Measurements from ENCODE around the gene ZNF784.

Gene ZNF784

DNA sequence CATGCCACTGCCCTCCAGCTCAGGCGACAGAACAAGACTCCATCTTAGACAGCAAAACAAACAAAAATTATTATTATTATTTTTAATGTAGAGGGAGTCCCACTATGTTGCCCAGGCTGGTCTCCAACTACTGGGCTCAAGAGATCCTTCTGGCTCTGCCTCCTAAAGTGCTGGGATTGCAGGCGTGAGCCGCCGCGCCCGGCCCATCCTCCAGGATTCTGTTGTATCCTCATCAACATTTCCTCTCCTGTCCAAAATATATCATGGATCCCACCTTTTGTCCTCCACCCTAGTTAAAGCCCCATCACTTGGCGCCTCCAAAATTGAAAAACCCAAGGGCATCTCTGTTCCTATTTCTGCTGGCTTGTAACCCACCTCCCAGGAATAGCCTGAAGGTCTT, 1.2 kb downstream of the ZNF784 start:
- no peak overlapping the region for H3K56ac ChIP-seq (ENCODE audit: low read length)
- no peak overlapping the region for H4K8ac ChIP-seq (ENCODE audit: low read depth, low read length)
- H2BK5ac ChIP-seq (ENCODE audit: low read length): no peak overlapping the region
- no peak overlapping the region for H4K5ac ChIP-seq (ENCODE audit: low read length)
- no peak overlapping the region for H2BK120ac ChIP-seq (ENCODE audit: low read depth, low read length)
- H3K79me2 ChIP-seq (ENCODE audit: control insufficient read depth, insufficient read depth, low read length): no peaks in the 10 kb centered on the region
- H2BK15ac ChIP-seq (replicated peaks; ENCODE audit: low read depth): no peak overlapping the region
- H3K36me3 ChIP-seq (ENCODE audit: control insufficient read depth, insufficient read depth, low read length): no peaks in the 10 kb centered on the region
- no peaks in the 10 kb centered on the region for H3K4me1 ChIP-seq (ENCODE audit: control insufficient read depth, low read depth, low read length)
- no peak overlapping the region for H3K18ac ChIP-seq (ENCODE audit: low read length)
- DNase-seq: no peak
- no peaks in the 10 kb centered on the region for H3K27me3 ChIP-seq (ENCODE audit: insufficient read depth, low read length, poor library complexity)
- H3K4ac ChIP-seq (ENCODE audit: low read depth, low read length): no peak overlapping the region
- H2AK5ac ChIP-seq (ENCODE audit: low read length): no peak overlapping the region
- no peak overlapping the region for H3K4me3 ChIP-seq (ENCODE audit: low read length)
- H3K4me2 ChIP-seq (ENCODE audit: low read length): no peak overlapping the region
- no CpG with 5 or more reads among the region's 7 CpGs for WGBS (ENCODE audit: extremely low coverage, insufficient coverage, low lambda C conversion rate)
- H3K23ac ChIP-seq (ENCODE audit: low read length): no peak overlapping the region
- H3K79me1 ChIP-seq (ENCODE audit: low read length): peaks cover 3% of the 10 kb centered on the region
- no peak overlapping the region for H3K27ac ChIP-seq (ENCODE audit: low read depth, low read length)
- H3K9ac ChIP-seq (ENCODE audit: low read length): no peak overlapping the region

DNA sequence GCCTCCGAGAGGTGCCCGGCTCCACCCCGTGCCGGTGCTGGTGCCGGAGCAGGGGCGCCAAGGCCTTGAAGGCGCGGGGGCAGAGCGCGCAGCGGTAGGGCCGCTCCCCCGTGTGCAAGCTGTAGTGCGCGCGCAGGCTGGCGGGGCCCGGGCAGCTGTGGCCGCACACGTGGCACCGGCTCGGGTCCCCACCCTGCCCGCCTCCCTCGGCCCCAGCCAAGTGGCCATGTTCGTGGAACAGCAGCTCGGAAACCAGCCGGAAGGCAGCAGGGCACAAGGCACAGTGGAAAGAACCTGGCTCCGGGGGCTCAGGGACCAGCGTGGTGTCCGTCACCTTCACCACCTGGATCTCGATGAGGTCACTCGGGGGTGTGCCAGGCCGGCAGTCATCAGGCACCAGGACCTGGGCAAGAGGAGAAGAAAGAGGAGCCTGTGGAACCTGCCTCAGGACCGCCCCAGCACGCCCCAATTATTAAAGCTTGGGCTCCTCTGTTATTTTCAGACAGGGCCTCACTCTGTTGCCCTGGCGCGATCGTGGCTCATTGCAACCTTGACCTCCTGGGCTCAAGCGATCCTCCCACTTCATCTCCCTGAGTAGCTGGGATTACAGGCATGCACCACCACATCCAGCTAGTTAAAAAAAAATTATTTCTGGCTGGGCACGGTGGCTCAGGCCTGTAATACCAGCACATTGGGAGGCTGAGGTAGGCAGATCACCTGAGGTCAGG, 2.0 kb downstream of the ZNF784 start:
- no peak overlapping the region for H4K8ac ChIP-seq (ENCODE audit: low read depth, low read length)
- no peaks in the 10 kb centered on the region for H3K4me1 ChIP-seq (ENCODE audit: control insufficient read depth, low read depth, low read length)
- H4K5ac ChIP-seq (ENCODE audit: low read length): no peak overlapping the region
- no peak overlapping the region for H3K23ac ChIP-seq (ENCODE audit: low read length)
- H3K4me2 ChIP-seq (ENCODE audit: low read length): no peak overlapping the region
- WGBS (ENCODE audit: extremely low coverage, insufficient coverage, low lambda C conversion rate): no CpG with 5 or more reads among the region's 40 CpGs
- no peak overlapping the region for H3K18ac ChIP-seq (ENCODE audit: low read length)
- H3K4me3 ChIP-seq (ENCODE audit: low read length): no peak overlapping the region
- H2AK5ac ChIP-seq (ENCODE audit: low read length): no peak overlapping the region
- H3K27ac ChIP-seq (ENCODE audit: low read depth, low read length): no peak overlapping the region
- no peak for DNase-seq
- H3K79me2 ChIP-seq (ENCODE audit: control insufficient read depth, insufficient read depth, low read length): no peaks in the 10 kb centered on the region
- no peak overlapping the region for H3K4ac ChIP-seq (ENCODE audit: low read depth, low read length)
- peaks cover 3% of the 10 kb centered on the region for H3K79me1 ChIP-seq (ENCODE audit: low read length)
- H3K56ac ChIP-seq (ENCODE audit: low read length): no peak overlapping the region
- H2BK5ac ChIP-seq (ENCODE audit: low read length): no peak overlapping the region
- peaks cover 1% of the 10 kb centered on the region for H3K36me3 ChIP-seq (ENCODE audit: control insufficient read depth, insufficient read depth, low read length)
- H2BK120ac ChIP-seq (ENCODE audit: low read depth, low read length): no peak overlapping the region
- H2BK15ac ChIP-seq (replicated peaks; ENCODE audit: low read depth): no peak overlapping the region
- H3K27me3 ChIP-seq (ENCODE audit: insufficient read depth, low read length, poor library complexity): no peaks in the 10 kb centered on the region
- H3K9ac ChIP-seq (ENCODE audit: low read length): no peak overlapping the region

DNA sequence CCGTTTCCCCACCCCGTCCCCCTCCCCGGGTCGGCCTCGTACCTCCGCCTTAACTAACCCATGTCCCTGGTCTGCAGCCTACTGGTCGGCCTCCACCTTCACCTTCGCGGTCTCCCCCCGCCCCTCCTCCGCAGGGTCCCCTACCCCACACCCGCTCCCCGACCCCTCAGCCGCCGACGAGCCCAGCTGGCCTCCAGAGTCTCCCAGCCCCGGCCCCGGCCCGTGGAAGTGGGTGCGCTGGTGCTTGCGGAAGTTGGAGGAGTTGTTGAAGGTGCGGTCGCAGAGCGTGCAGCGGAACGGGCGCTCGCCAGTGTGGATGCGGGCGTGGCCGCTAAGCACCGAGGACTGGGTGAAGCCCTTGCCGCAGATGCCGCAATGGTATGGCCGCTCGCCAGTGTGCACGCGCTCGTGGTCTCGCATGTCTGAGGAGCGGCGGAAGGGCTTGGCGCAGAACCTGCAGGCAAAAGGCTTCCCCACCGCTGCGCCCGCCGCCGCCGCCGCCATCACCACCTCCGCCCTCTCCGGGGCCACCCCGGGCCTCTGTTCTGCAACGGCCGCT, 2.6 kb downstream of the ZNF784 start:
- Histone ChIP-seq H3K4me2 (ENCODE audit: low read length) (no peak overlapping the region), H2BK120ac (ENCODE audit: low read depth, low read length) (no peak overlapping the region), H2BK15ac (replicated peaks; ENCODE audit: low read depth) (no peak overlapping the region), H4K8ac (ENCODE audit: low read depth, low read length) (no peak overlapping the region), H2AK5ac (ENCODE audit: low read length) (no peak overlapping the region), H3K4me3 (ENCODE audit: low read length) (no peak overlapping the region), H3K18ac (ENCODE audit: low read length) (no peak overlapping the region), H2BK5ac (ENCODE audit: low read length) (no peak overlapping the region), H3K36me3 (ENCODE audit: control insufficient read depth, insufficient read depth, low read length) (peaks cover 2% of the 10 kb centered on the region), H4K5ac (ENCODE audit: low read length) (no peak overlapping the region), H3K4ac (ENCODE audit: low read depth, low read length) (no peak overlapping the region), H3K27ac (ENCODE audit: low read depth, low read length) (no peak overlapping the region), H3K4me1 (ENCODE audit: control insufficient read depth, low read depth, low read length) (no peaks in the 10 kb centered on the region), H3K23ac (ENCODE audit: low read length) (no peak overlapping the region), H3K56ac (ENCODE audit: low read length) (no peak overlapping the region), H3K79me2 (ENCODE audit: control insufficient read depth, insufficient read depth, low read length) (no peaks in the 10 kb centered on the region), H3K9ac (ENCODE audit: low read length) (no peak overlapping the region), H3K27me3 (ENCODE audit: insufficient read depth, low read length, poor library complexity) (no peaks in the 10 kb centered on the region), H3K79me1 (ENCODE audit: low read length) (peaks cover 3% of the 10 kb centered on the region)
- no CpG with 5 or more reads among the region's 55 CpGs for WGBS (ENCODE audit: extremely low coverage, insufficient coverage, low lambda C conversion rate)
- no peak for DNase-seq

DNA sequence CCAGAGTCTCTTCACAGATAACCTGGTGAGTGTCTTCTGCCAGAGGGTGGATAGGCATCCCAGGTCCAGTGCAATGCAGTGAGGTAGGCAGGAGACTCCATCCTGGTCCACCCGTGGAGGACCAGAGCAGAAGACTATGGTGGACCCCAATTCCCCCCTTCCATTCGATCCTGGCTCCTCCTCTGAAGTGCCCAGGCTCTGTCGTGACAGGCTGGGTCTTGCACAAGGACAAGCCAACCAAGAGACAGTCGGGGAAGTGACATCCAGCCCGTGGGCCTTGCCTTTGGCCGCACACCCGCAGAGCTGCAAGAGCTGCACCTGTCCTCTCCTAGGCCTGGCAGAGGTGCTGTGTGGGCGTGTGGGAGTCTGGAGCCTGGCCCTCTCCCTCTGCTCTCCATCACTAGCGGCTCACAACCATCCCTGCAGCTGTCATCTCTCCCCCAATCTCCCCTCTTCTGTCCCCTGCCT, 3.1 kb downstream of the ZNF784 start:
- Histone ChIP-seq H2AK5ac (ENCODE audit: low read length) (no peak overlapping the region), H2BK5ac (ENCODE audit: low read length) (no peak overlapping the region), H3K4ac (ENCODE audit: low read depth, low read length) (no peak overlapping the region), H3K79me1 (ENCODE audit: low read length) (peaks cover 3% of the 10 kb centered on the region), H3K4me1 (ENCODE audit: control insufficient read depth, low read depth, low read length) (no peaks in the 10 kb centered on the region), H2BK15ac (replicated peaks; ENCODE audit: low read depth) (no peak overlapping the region), H4K8ac (ENCODE audit: low read depth, low read length) (no peak overlapping the region), H3K4me3 (ENCODE audit: low read length) (no peak overlapping the region), H3K79me2 (ENCODE audit: control insufficient read depth, insufficient read depth, low read length) (no peaks in the 10 kb centered on the region), H3K27me3 (ENCODE audit: insufficient read depth, low read length, poor library complexity) (no peaks in the 10 kb centered on the region), H3K9ac (ENCODE audit: low read length) (no peak overlapping the region), H3K36me3 (ENCODE audit: control insufficient read depth, insufficient read depth, low read length) (peaks cover 2% of the 10 kb centered on the region), H3K18ac (ENCODE audit: low read length) (no peak overlapping the region), H3K27ac (ENCODE audit: low read depth, low read length) (no peak overlapping the region), H3K4me2 (ENCODE audit: low read length) (no peak overlapping the region), H4K5ac (ENCODE audit: low read length) (no peak overlapping the region), H3K56ac (ENCODE audit: low read length) (no peak overlapping the region), H3K23ac (ENCODE audit: low read length) (no peak overlapping the region), H2BK120ac (ENCODE audit: low read depth, low read length) (no peak overlapping the region)
- no peak for DNase-seq
- WGBS (ENCODE audit: extremely low coverage, insufficient coverage, low lambda C conversion rate): no CpG with 5 or more reads among the region's 9 CpGs

DNA sequence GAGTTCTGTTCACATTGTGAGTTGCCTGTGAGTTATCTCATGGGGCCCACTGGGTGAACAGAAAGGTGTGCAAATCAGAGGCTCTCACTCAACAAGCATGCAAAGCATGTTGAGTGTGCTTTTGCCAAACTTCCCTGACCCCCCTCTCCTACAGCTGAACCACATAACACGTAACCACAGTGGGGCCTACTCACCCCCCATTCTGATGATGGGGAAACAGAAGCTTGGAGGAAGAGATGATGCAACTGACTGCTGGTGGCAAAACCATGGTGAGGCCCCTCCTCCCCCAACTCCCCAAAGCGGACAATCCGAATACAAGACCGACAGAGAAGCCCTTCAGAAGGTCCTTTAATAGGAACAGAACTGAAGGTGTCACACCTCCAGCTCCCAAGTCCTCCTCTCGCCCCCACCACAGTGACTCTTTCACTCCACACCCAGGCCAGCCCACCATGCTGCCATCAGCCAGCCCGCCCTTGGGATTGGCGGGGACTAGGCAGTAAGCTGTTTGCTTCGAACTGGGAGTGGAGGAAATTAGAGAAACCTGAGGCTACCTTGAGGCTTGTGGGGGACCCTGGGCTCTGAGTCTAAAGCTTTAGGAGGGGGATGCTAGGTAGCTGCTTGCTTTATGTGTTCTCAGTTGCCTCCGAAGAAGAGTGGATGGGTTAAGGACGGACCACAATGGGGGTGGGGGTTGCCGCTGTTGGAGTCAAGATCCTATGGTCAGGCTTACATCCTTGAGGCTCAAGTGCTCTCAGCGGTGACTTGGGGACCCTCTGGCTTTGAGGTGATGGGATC, 3.8 kb downstream of the ZNF784 start:
- Histone ChIP-seq H3K4me2 (ENCODE audit: low read length) (no peak overlapping the region), H3K56ac (ENCODE audit: low read length) (no peak overlapping the region), H3K23ac (ENCODE audit: low read length) (no peak overlapping the region), H4K8ac (ENCODE audit: low read depth, low read length) (no peak overlapping the region), H2BK15ac (replicated peaks; ENCODE audit: low read depth) (no peak overlapping the region), H3K27ac (ENCODE audit: low read depth, low read length) (no peak overlapping the region), H3K27me3 (ENCODE audit: insufficient read depth, low read length, poor library complexity) (no peaks in the 10 kb centered on the region), H3K4ac (ENCODE audit: low read depth, low read length) (no peak overlapping the region), H3K9ac (ENCODE audit: low read length) (no peak overlapping the region), H3K4me3 (ENCODE audit: low read length) (no peak overlapping the region), H4K5ac (ENCODE audit: low read length) (no peak overlapping the region), H3K18ac (ENCODE audit: low read length) (no peak overlapping the region), H3K4me1 (ENCODE audit: control insufficient read depth, low read depth, low read length) (no peaks in the 10 kb centered on the region), H2AK5ac (ENCODE audit: low read length) (no peak overlapping the region), H2BK120ac (ENCODE audit: low read depth, low read length) (no peak overlapping the region), H3K79me1 (ENCODE audit: low read length) (peaks cover 3% of the 10 kb centered on the region), H3K79me2 (ENCODE audit: control insufficient read depth, insufficient read depth, low read length) (no peaks in the 10 kb centered on the region), H2BK5ac (ENCODE audit: low read length) (no peak overlapping the region), H3K36me3 (ENCODE audit: control insufficient read depth, insufficient read depth, low read length) (peaks cover 2% of the 10 kb centered on the region)
- WGBS (ENCODE audit: extremely low coverage, insufficient coverage, low lambda C conversion rate): no CpG with 5 or more reads among the region's 12 CpGs
- DNase-seq: no peak
